ENCODE data around the gene SEPTIN2.

GRCh38 chr2:241356871-241357260, 41.1 kb downstream of the SEPTIN2 start:
- TF ChIP-seq FOXA1 (IDR thresholded peaks at IDR 0.05) = no peak
- TF ChIP-seq HDGF (IDR thresholded peaks at IDR 0.05; ENCODE audit: borderline replicate concordance) = no peak
- no peak for TF ChIP-seq TARDBP (IDR thresholded peaks at IDR 0.05)
- no peak for TF ChIP-seq ARNT (IDR thresholded peaks at IDR 0.05)
- no peak for TF ChIP-seq FOXM1 (IDR thresholded peaks at IDR 0.05; ENCODE audit: borderline replicate concordance)

All from HEK293T (cell line).